Stimulated activated naive CD4-positive, alpha-beta T cell treated with Interleukin-2 at 50 U/mL for 16 hours (primary cell): ENCODE measurements around the gene ASTN2.

ENCODE experiments used
- DNase-seq: peaks from one replicate; lab custom pipeline; 2025; lab: John Stamatoyannopoulos, UW

The ASTN2 gene

GRCh38 chr9:116379821-116380220 lies 1035.0 kb downstream of the ASTN2 start:
- DNase-seq, result no peak

DNA sequence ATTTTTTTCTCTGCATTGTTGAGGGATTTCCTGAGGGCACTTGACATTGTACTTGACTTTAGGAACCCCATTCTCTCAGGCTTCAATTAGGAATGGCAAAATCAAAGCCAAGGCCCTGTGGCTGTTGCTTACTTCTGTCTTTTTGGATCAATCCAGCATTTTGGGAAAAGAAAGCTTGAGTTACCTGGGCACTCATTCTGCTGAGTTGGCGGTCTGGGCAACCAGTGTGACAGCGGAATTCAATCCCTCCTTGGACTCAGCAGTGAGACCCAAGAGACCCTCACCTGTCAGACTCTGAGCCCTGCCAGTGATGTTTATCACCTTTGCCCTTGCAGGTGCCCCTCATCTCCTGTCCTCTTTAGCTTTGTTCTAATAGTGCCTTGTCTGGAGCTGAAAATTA lies 1036.0 kb downstream of the ASTN2 start:
- no peak for DNase-seq

GRCh38 chr9:116377179-116377798 lies 1037.6 kb downstream of the ASTN2 start:
- no peak for DNase-seq
